Esophagus squamous epithelium (tissue), 5 donors: Measurements from ENCODE around the gene PIK3R5. TPM values are rescaled to one million over a fixed set of nuclear protein-coding genes. Genes with fewer than 3 reads are reported as not detected.

ENCODE experiments used
- DNase-seq: peaks from one replicate; lab custom pipeline; 2025; lab: John Stamatoyannopoulos, UW
- H3K27ac ChIP-seq, 4 donors: fragments of 200-600 bp; sonication (generic); one replicate each; pipeline ENCODE4 v1.5.1; 2016 to 2019; ENCODE audit warnings: mild to moderate bottlenecking in 1 of 4
- H3K27me3 ChIP-seq, 4 donors: fragments of 200-600 bp; sonication (generic); 1 replicate in 3 of 4; 2 replicates in 1 of 4; pipeline versions ENCODE4 v1.5.1 to v1.6.0; 2017 to 2021; ENCODE audit warnings: antibody characterized with exemption in 1 of 4
- H3K36me3 ChIP-seq, 3 donors: fragments of 200-600 bp; sonication (generic); one replicate each; pipeline ENCODE4 v1.5.1; 2016 to 2019
- H3K4me1 ChIP-seq, 3 donors: fragments of 200-600 bp; sonication (generic); one replicate each; pipeline ENCODE4 v1.5.1; 2017 to 2019
- H3K4me3 ChIP-seq, 4 donors: fragments of 200-600 bp; sonication (generic); 1 replicate in 3 of 4; 2 replicates in 1 of 4; pipeline ENCODE4 v1.5.1; 2016 to 2019; ENCODE audit warnings: mild to moderate bottlenecking in 2 of 4, moderate library complexity in 1 of 4
- H3K9me3 ChIP-seq, 3 donors: fragments of 200-600 bp; sonication (generic); one replicate each; pipeline ENCODE4 v1.5.1; 2016 to 2019
- POLR2A ChIP-seq, 4 donors: fragments of 450-650 bp; IDR thresholded peaks; one replicate each; pipeline ENCODE4 v1.6.1; 2017; ENCODE audit warnings: antibody characterized with exemption in 4 of 4, mild to moderate bottlenecking in 4 of 4, moderate library complexity in 3 of 4
- WGBS, 2 donors: methylation state at CpG; one replicate each; pipeline ENCODE4 v1.1.5; 2018; 5-methylcytosine and 5-hydroxymethylcytosine counted together
- intact Hi-C: fragments of 100-400 bp; cut with DNase I; formaldehyde crosslinking; loops from one replicate; pipeline ENCODE4 v1.15.0; 2022
- total RNA-seq, 4 donors: library from RNA; depleted of rRNA; stranded (reverse); fragments of >200 nt; gene quantifications; one replicate each; pipeline ENCODE4 v1.1.0, GENCODE V29; 2016
- TF ChIP-seq, protein P1 (sequence below), 6 experiments: fragments of 450-650 bp in 4 of 6; fragments of 200-600 bp in 2 of 6; sonication (generic) in 2 of 6; IDR thresholded peaks; one replicate each; pipeline ENCODE4 v1.5.1; 2016 to 2019; ENCODE audit warnings: antibody characterized with exemption in 6 of 6, mild to moderate bottlenecking in 4 of 6, moderate library complexity in 4 of 6
- donor health status: DM: yes; HTN: yes; CAD: no.

The PIK3R5 gene
- total RNA-seq, 4 donors from 2014 or later, result 1.8 to 8.8 (median 3.1) TPM

GRCh38 chr17:8913879-8914278 lies 51.6 kb downstream of the PIK3R5 start:
- H3K4me1 ChIP-seq, result no peaks in the 10 kb centered on the region
- TF ChIP-seq, protein P1, sequence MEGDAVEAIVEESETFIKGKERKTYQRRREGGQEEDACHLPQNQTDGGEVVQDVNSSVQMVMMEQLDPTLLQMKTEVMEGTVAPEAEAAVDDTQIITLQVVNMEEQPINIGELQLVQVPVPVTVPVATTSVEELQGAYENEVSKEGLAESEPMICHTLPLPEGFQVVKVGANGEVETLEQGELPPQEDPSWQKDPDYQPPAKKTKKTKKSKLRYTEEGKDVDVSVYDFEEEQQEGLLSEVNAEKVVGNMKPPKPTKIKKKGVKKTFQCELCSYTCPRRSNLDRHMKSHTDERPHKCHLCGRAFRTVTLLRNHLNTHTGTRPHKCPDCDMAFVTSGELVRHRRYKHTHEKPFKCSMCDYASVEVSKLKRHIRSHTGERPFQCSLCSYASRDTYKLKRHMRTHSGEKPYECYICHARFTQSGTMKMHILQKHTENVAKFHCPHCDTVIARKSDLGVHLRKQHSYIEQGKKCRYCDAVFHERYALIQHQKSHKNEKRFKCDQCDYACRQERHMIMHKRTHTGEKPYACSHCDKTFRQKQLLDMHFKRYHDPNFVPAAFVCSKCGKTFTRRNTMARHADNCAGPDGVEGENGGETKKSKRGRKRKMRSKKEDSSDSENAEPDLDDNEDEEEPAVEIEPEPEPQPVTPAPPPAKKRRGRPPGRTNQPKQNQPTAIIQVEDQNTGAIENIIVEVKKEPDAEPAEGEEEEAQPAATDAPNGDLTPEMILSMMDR (IDR thresholded peaks at IDR 0.05), result no peak
- TF ChIP-seq POLR2A (IDR thresholded peaks at IDR 0.05), result no peak
- no CpG with 5 or more reads among the region's 4 CpGs for WGBS, 2 donors
- no peak overlapping the region for H3K27ac ChIP-seq
- peaks cover 0 to 27% (median 0%) of the 10 kb centered on the region in 4 donors for H3K27me3 ChIP-seq
- no peaks in the 10 kb centered on the region for H3K36me3 ChIP-seq
- peaks cover 0 to 14% (median 0%) of the 10 kb centered on the region in 3 donors for H3K9me3 ChIP-seq
- intact Hi-C loops, result no loop called here
- no peak for DNase-seq
- H3K4me3 ChIP-seq, result no peak overlapping the region

DNA sequence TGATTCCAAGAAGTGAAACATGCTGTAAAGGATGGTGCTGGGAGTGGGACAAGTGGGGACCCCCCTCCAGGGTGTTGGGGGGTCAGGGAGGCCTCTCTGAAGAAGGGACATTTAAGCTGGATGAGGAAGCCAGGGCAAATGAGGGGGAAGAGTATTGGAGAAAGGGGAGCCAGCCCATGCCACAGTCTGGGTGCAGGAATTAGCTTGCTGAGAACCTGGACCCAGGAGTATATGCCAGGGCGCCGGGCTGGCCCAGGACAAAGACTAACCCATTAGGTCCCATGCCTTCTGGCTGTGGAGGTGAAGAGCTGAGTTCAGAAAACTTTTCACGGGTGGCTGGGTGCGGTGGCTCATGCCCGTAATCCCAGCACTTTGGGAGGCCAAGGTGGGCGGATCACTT lies 52.4 kb downstream of the PIK3R5 start:
- WGBS, 2 donors, result 80 to 98% methylated on average over 4 to 6 of the region's 6 CpGs
- intact Hi-C loops, result no loop called here
- no peak for DNase-seq
- Histone ChIP-seq H3K4me3 (no peak overlapping the region), H3K27ac (no peak overlapping the region), H3K27me3 (peaks cover 0 to 27% (median 0%) of the 10 kb centered on the region in 4 donors), H3K36me3 (no peaks in the 10 kb centered on the region), H3K4me1 (no peaks in the 10 kb centered on the region), H3K9me3 (peaks cover 0 to 8% (median 0%) of the 10 kb centered on the region in 3 donors)
- TF ChIP-seq, protein P1 (IDR thresholded peaks at IDR 0.05), result no peak
- no peak for TF ChIP-seq POLR2A (IDR thresholded peaks at IDR 0.05)

- no peaks in the 10 kb centered on the region for H3K36me3 ChIP-seq
- H3K27me3 ChIP-seq, result peaks cover 0 to 27% (median 0%) of the 10 kb centered on the region in 4 donors
- H3K9me3 ChIP-seq, result peaks cover 0 to under 1% (median 0%) of the 10 kb centered on the region in 3 donors
- 72 to 78% methylated on average over 9 to 11 of the region's 18 CpGs for WGBS, 2 donors
- H3K27ac ChIP-seq, result no peak overlapping the region
- H3K4me3 ChIP-seq, result no peak overlapping the region
- no peaks in the 10 kb centered on the region for H3K4me1 ChIP-seq
- TF ChIP-seq, protein P1 (IDR thresholded peaks at IDR 0.05), result no peak
- TF ChIP-seq POLR2A (IDR thresholded peaks at IDR 0.05), result no peak
- intact Hi-C loops, result no loop called here
- DNase-seq, result no peak
Measured at GRCh38 chr17:8912084-8912981, 53.2 kb downstream of the PIK3R5 start.

DNA sequence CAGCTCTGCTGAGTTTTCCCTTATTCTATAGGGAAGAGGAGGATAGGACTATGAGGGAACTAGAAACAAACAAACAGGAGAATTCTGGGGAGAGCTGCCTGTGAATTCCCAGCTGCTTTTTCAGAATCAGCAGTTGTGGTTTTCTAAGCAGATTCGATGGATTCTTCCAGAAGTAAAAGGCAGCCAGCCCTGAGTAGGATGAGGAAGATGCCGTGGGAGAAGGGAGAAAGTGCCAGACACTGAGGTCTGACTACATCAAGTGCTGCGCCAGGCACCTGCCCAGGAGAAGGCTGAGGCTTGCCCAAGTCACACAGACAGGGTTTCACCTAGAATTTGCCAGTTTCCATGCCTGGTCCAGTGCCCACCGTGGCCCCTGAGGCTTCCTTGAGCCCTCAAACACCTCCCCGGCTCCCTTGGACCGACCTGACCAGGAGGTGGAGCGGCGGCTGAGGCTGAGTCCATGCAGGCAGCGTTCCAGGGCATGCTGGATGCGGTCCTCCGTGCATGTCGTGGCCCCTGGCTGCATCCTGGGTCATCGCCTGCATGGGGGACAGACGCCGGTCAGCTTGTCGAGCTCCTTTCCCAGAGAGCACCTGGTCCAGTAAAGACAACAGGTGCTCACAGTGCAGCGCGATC lies 54.4 kb downstream of the PIK3R5 start:
- Histone ChIP-seq H3K27ac (no peak overlapping the region), H3K9me3 (no peaks in the 10 kb centered on the region), H3K4me3 (no peak overlapping the region), H3K4me1 (no peaks in the 10 kb centered on the region), H3K36me3 (no peaks in the 10 kb centered on the region), H3K27me3 (peaks cover 0 to 27% (median 0%) of the 10 kb centered on the region in 4 donors)
- DNase-seq, result no peak
- TF ChIP-seq, protein P1 (IDR thresholded peaks at IDR 0.05), result no peak
- no peak for TF ChIP-seq POLR2A (IDR thresholded peaks at IDR 0.05)
- 71 to 79% methylated on average over 4 to 6 of the region's 18 CpGs for WGBS, 2 donors
- intact Hi-C loops, result no loop called here
